K562 (cell line): ENCODE measurements around the gene HMBS. TPM values are rescaled to one million over a fixed set of nuclear protein-coding genes. Genes with fewer than 3 reads are reported as not detected.

Experiments
- MGA ChIP-seq: fragments of 450-650 bp; IDR thresholded peaks from 2 replicates; pipeline ENCODE4 v1.6.1; 2016; ENCODE audit warnings: mild to moderate bottlenecking, moderate library complexity
- NFE2 ChIP-seq: IDR thresholded peaks from 2 replicates; pipeline ENCODE4 v1.6.1; 2014; ENCODE audit warnings: antibody characterized with exemption, low read depth
- PKNOX1 ChIP-seq: fragments of 450-650 bp; IDR thresholded peaks from 2 replicates; pipeline ENCODE4 v1.6.1; 2016
- ZNF274 ChIP-seq: IDR thresholded peaks from 2 replicates; pipeline ENCODE4 v1.6.1; 2011; ENCODE audit warnings: low read depth, mild to moderate bottlenecking, low read length, moderate library complexity, borderline replicate concordance
- ZNF3 ChIP-seq: fragments of 250-450 bp; sonication (Bioruptor Pico); IDR thresholded peaks from 2 replicates; pipeline ENCODE4 v1.5.0; 2021; ENCODE audit warnings: mild to moderate bottlenecking, moderate library complexity
- polyA plus RNA-seq, 8 experiments: library from polyadenylated mRNA; depleted of rRNA in 4 of 8; stranded (reverse) in 5 of 8; unstranded in 3 of 8; fragments of >200 nt; fragmentation: Nextera tagmentation in 2 of 8; fragmentation: Illumina TruSeq in 1 of 8; extraction: Ambion mirVana in 2 of 8; extraction: Trizol in 1 of 8; gene quantifications; 2 replicates each; pipeline versions ENCODE4 v1.2.1 to v1.2.3, GENCODE V29; 2011 to 2014; ENCODE audit warnings: inconsistent platforms in 1 of 8, missing spikeins in 1 of 8
- total RNA-seq, 7 experiments: library from RNA; depleted of rRNA in 6 of 7; stranded (reverse); fragments of >200 nt in 6 of 7; fragmentation: Illumina TruSeq in 2 of 7; extraction: Trizol in 2 of 7; gene quantifications; 2 replicates each; pipeline versions ENCODE4 v1.2.1 to v1.2.3, GENCODE V29; 2011 to 2021; ENCODE audit warnings: low replicate concordance in 1 of 7

The HMBS gene
- total and polyA plus RNA-seq, 9 of the 15 experiments (the other 6 are each of a cell fraction or from before 2014, with no cell fraction given) = 56.9 to 385 (median 286) TPM

GRCh38 chr11:119094816-119095065 is 10.1 kb downstream of the HMBS start (continued):
- TF ChIP-seq MGA (no peak), NFE2 (no peak), ZNF3 (CRISPR knock-in tag) (no peak), ZNF274 (no peak), PKNOX1 (no peak)
